WI38 (cell line): Measurements from ENCODE around the gene ACCS.

ENCODE experiments used
- H3K4me3 ChIP-seq: 2 replicates; pipeline ENCODE4 v1.5.1; 2011; ENCODE audit warnings: low read depth, mild to moderate bottlenecking, control low read depth, low read length
- TF ChIP-seq, protein P1 (sequence below): IDR thresholded peaks from 2 replicates; pipeline ENCODE4 v1.5.1; 2012; ENCODE audit warnings: low read depth, mild to moderate bottlenecking, control low read depth, low read length

The ACCS gene

DNA sequence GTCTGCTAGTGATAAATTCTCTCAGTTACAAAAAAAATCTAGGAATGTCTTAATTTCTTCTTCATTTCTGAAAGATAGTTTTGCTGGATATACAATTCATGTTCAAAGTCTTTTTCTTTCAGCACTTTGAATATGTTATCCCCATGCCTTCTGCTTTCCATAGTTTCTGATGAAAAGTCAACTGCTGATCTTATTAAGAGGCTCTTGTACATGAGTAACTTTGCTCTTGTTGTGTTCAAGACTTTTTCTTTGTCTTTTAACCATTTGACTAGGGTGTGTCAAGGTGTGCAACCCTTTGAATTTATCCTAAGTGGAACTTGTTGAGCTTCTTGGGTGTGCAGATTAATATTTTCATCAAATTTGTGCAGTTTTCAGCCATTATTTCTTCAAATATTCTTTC lies 40.3 kb upstream of the ACCS start:
- TF ChIP-seq, protein P1, sequence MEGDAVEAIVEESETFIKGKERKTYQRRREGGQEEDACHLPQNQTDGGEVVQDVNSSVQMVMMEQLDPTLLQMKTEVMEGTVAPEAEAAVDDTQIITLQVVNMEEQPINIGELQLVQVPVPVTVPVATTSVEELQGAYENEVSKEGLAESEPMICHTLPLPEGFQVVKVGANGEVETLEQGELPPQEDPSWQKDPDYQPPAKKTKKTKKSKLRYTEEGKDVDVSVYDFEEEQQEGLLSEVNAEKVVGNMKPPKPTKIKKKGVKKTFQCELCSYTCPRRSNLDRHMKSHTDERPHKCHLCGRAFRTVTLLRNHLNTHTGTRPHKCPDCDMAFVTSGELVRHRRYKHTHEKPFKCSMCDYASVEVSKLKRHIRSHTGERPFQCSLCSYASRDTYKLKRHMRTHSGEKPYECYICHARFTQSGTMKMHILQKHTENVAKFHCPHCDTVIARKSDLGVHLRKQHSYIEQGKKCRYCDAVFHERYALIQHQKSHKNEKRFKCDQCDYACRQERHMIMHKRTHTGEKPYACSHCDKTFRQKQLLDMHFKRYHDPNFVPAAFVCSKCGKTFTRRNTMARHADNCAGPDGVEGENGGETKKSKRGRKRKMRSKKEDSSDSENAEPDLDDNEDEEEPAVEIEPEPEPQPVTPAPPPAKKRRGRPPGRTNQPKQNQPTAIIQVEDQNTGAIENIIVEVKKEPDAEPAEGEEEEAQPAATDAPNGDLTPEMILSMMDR = no peak
- H3K4me3 ChIP-seq = no peak overlapping the region

DNA sequence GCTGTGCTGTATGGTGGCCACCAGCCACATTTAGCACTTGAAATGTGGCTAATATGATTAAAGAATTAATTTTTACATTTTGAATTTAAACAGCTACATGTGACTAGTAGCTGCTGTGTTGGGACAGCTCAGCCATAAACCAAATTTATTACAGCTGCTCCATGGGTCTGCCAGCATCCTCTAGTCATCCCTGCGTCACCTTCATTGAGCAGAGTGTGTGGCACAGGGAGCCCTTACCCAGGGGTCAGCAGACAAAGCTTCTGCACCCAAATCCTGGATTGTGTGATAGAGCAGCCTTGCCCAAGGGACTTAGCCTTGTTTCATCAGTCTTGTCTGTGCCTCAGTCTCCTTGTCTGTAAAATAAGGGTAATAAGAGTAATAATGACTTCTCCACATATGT lies 37.7 kb upstream of the ACCS start:
- TF ChIP-seq, protein P1 = no peak

DNA sequence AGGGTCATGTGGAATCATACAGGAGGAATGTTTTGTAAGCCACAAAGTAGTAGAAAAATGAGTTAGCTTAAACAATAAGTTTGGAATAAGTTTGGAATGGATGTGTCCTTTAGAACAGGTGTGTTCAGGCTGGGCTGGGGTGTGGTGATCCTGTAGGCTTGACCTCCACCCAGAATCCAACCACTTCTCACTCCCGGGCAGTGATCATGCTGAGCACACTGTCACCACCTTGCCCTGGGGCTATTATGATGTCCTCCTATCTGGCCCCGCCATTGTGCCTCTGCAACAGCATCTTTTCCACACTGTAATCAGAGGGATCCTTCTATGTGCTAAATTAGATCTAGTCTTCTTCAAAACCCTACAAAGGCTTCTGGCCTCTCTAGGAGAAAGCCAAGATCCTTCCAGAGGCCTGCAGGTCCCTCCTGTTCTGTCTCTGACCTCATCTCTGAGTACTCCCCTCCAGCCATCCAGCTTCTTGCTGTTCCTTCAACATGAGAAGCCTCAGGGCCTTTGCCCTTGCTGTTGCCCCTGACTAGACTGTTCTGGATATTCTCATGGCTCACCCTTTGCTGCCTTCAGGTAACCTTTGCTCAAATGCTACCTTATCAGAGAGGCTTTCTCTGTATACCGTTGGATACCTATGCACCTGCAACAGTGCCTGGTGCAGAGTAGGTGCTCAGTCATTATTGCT lies 37.1 kb upstream of the ACCS start:
- H3K4me3 ChIP-seq = no peak overlapping the region
- TF ChIP-seq, protein P1 = no peak

More for the DNA sequence above, 37.7 kb upstream of the ACCS start:
- no peak overlapping the region for H3K4me3 ChIP-seq

DNA sequence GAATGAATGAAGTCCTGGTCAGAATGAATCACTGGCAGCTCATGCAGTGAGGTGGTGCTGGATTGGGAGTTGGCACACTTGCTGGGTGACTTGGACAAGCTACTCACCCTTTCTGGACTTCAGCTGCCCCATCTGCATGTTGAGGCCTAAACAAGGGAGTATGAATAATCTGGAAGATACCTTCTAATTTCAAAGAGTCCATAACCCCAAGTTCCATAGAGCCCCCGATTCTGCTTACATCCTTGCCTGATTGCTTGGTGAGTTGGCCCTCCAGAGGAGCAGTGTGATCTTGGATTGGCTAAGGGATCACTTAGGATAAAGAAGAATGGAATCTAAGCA lies 36.6 kb upstream of the ACCS start:
- no peak overlapping the region for H3K4me3 ChIP-seq
- TF ChIP-seq, protein P1 = no peak

DNA sequence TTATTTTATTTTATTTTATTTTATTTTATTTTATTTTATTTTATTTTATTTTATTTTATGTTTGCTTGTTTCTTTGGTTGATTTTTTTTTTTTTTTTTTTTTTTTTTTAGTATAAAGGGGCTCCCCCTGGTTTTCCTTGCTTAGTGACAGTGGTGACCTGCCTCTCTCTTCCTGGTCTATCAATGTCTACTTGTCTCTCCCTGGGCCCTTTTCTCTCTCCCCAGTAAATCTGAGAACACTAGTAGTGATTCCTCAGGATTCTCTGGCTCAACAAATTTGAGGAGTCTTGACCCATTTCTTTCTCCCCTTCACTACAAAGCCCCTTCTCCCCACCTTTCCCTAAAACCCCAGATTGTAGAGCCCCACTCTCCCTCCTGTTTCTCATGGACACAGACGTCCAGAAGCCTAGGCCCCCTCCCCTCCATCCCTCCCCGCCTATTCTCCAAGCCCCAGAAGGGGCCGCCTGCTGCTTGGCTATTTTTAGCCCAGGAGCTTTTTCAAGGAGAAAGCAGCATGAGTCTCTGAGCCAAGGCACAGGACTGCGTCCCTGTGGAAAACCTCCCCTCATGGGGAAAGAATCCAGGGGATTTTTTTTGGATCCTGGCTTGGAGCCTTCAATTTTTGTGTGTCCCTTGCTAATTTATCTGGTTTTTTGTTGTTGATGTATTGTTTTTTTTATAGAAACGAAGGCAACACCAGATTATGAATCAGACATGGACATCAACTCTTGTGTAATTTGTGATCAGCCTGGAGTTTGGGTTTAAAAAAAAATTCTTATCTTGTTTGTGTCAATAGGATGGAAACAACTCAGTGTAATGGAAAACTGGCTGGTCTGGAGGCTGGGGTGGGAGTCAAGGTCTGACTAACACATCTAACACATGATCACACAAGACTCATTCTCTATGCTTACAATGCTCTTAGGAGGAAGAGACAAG lies 35.8 kb upstream of the ACCS start:
- no peak overlapping the region for H3K4me3 ChIP-seq
- TF ChIP-seq, protein P1 = no peak

DNA sequence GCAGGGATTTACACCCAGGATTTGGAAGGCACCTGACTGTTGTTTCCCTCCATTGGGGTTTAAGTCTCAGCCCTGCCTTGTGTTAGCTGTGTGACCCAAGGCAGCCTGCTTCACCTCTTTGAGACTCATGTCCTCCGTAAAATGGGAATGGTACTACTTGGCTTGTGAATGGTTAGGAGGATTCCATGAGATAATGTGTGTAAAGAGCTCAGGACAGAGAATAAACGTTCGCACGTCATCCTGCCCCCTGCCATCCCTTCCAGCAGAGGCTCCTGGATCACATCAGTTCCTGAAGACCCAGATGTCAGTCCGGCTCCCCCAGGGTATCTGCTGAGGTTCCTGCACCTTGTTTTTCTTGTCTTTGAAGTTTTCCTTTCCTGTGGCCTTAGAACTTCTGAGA lies 35.1 kb upstream of the ACCS start:
- H3K4me3 ChIP-seq = no peak overlapping the region

More for the DNA sequence above, 35.1 kb upstream of the ACCS start:
- TF ChIP-seq, protein P1 = no peak
